ENCODE results near the gene CCDC127.

The CCDC127 gene

DNA sequence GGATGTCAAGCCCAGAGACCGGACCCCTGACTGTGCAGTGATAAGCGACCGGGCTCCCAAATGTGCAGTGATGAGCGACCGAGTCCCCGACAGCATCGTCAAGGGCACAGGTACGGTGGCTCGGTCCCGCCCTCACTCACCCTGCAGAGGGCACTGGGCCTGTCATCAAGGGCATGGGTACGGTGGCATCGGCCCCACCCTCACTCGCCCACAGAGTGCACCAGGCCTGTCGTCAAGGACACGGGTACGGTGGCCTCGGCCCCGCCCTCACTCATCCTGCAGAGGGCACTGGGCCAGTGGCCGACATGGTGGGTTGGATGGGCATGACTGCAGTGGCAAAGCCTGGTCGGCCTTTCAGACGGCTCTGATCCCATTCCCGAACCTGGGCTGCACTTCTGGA is 36.4 kb downstream of the CCDC127 start:
- Histone ChIP-seq H3K4me3 (ENCODE audit: low read length) (no peak overlapping the region), H3K9me2 (replicated peaks; ENCODE audit: control insufficient read depth, low read length) (no peaks in the 10 kb centered on the region), H3K36me3 (ENCODE audit: control insufficient read depth, low read length) (no peaks in the 10 kb centered on the region), H3K9me3 (ENCODE audit: control insufficient read depth, insufficient read depth, low read length) (no peaks in the 10 kb centered on the region), H3K27ac (ENCODE audit: low read depth, low read length) (no peak overlapping the region), H3F3A (ENCODE audit: control insufficient read depth, insufficient read depth) (no peaks in the 10 kb centered on the region), H4K20me1 (ENCODE audit: control insufficient read depth, insufficient read depth, low read depth, low read length) (no peaks in the 10 kb centered on the region), H3K27me3 (ENCODE audit: control insufficient read depth, low read length) (peaks cover 8% of the 10 kb centered on the region), H3K4me1 (ENCODE audit: control insufficient read depth, low read length) (no peaks in the 10 kb centered on the region), H3K4me2 (ENCODE audit: low read length) (no peak overlapping the region), H3K79me2 (ENCODE audit: control insufficient read depth, low read length) (no peaks in the 10 kb centered on the region)
- TF ChIP-seq CTCF (IDR thresholded peaks at IDR 0.05; ENCODE audit: low read depth, low read length, poor library complexity, severe bottlenecking) (no peak), EZH2phosphoT487 (IDR thresholded peaks at IDR 0.05; ENCODE audit: borderline replicate concordance, low read length) (no peak)

GRCh38 chr5:181160-181559 is 36.8 kb downstream of the CCDC127 start:
- TF ChIP-seq EZH2phosphoT487 (IDR thresholded peaks at IDR 0.05; ENCODE audit: borderline replicate concordance, low read length): no peak
- TF ChIP-seq CTCF (IDR thresholded peaks at IDR 0.05; ENCODE audit: low read depth, low read length, poor library complexity, severe bottlenecking): no peak
- no peaks in the 10 kb centered on the region for H3K79me2 ChIP-seq (ENCODE audit: control insufficient read depth, low read length)

DNA sequence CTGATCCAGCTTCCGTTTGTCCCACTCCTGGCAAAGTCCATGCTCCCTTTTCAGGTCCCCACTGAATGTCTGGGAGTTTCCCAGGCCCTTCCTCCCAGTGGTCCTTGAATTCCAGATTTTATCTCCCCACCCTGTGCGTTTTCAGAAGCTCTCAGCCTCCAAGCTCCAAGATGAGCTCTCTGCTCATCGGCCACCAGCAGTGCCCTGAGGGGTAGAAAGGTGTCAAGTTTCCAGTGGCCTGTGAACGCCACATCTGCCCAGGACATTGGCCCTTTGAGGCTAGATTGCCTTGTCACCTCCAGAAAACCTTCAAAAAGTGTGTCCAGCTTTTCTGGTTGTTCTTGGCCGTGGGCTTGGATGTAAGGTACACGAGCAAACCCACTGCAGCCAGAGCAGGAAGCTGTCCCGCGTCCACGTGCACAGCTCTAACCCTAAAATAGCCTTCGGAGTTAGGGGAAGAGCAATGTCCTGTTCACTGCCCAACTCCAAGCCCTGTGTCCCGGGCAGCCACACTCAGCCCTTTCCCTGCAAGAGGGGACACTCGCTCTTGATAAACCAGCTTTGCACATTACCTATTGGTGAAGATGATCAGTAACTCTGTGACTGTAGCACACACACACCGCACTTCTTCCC is 37.6 kb downstream of the CCDC127 start:
- Histone ChIP-seq H3K9me2 (replicated peaks; ENCODE audit: control insufficient read depth, low read length) (no peaks in the 10 kb centered on the region), H3K79me2 (ENCODE audit: control insufficient read depth, low read length) (no peaks in the 10 kb centered on the region), H3K36me3 (ENCODE audit: control insufficient read depth, low read length) (no peaks in the 10 kb centered on the region), H3F3A (ENCODE audit: control insufficient read depth, insufficient read depth) (no peaks in the 10 kb centered on the region), H3K27me3 (ENCODE audit: control insufficient read depth, low read length) (peaks cover 8% of the 10 kb centered on the region), H4K20me1 (ENCODE audit: control insufficient read depth, insufficient read depth, low read depth, low read length) (no peaks in the 10 kb centered on the region), H3K9me3 (ENCODE audit: control insufficient read depth, insufficient read depth, low read length) (no peaks in the 10 kb centered on the region), H3K27ac (ENCODE audit: low read depth, low read length) (no peak overlapping the region), H3K4me1 (ENCODE audit: control insufficient read depth, low read length) (no peaks in the 10 kb centered on the region), H3K4me2 (ENCODE audit: low read length) (no peak overlapping the region), H3K4me3 (ENCODE audit: low read length) (no peak overlapping the region)
- TF ChIP-seq CTCF (IDR thresholded peaks at IDR 0.05; ENCODE audit: low read depth, low read length, poor library complexity, severe bottlenecking) (no peak), EZH2phosphoT487 (IDR thresholded peaks at IDR 0.05; ENCODE audit: borderline replicate concordance, low read length) (no peak)

More at GRCh38 chr5:181160-181559, 36.8 kb downstream of the CCDC127 start:
- Histone ChIP-seq H3K4me1 (ENCODE audit: control insufficient read depth, low read length) (no peaks in the 10 kb centered on the region), H3F3A (ENCODE audit: control insufficient read depth, insufficient read depth) (no peaks in the 10 kb centered on the region), H3K27ac (ENCODE audit: low read depth, low read length) (no peak overlapping the region), H3K9me2 (replicated peaks; ENCODE audit: control insufficient read depth, low read length) (no peaks in the 10 kb centered on the region), H4K20me1 (ENCODE audit: control insufficient read depth, insufficient read depth, low read depth, low read length) (no peaks in the 10 kb centered on the region), H3K27me3 (ENCODE audit: control insufficient read depth, low read length) (peaks cover 8% of the 10 kb centered on the region), H3K4me3 (ENCODE audit: low read length) (no peak overlapping the region), H3K4me2 (ENCODE audit: low read length) (no peak overlapping the region), H3K9me3 (ENCODE audit: control insufficient read depth, insufficient read depth, low read length) (no peaks in the 10 kb centered on the region), H3K36me3 (ENCODE audit: control insufficient read depth, low read length) (no peaks in the 10 kb centered on the region)

Data from DOHH2 (cell line).